Endothelial cell of umbilical vein (primary cell): ENCODE results near the gene RAB35. TPM values are rescaled to one million over a fixed set of nuclear protein-coding genes. Genes with fewer than 3 reads are reported as not detected.

ENCODE experiments used
- BruUV-seq: library from RNA; stranded (reverse); fragments of 400-500 nt; replicated peaks from 2 replicates; lab custom pipeline; 2021; lab: Mats Ljungman, UMichigan
- CTCF ChIA-PET: fragments of 300-600, 350-600 bp; sonication (Branson Sonifier 250); formaldehyde crosslinking; loops from one replicate; lab custom pipeline; 2021; ENCODE audit warnings: antibody characterized with exemption, inconsistent platforms; lab: Charles Lee
- POLR2A ChIA-PET: fragments of 300-600, 350-600 bp; sonication (Branson Sonifier 250); formaldehyde crosslinking; loops from one replicate; lab custom pipeline; 2021; ENCODE audit warnings: antibody characterized with exemption, inconsistent platforms; lab: Charles Lee
- DNase-seq: peaks from one replicate; pipeline ENCODE4 v3.0.0-alpha.2; 2011; ENCODE audit warnings: low read depth, low spot score
- FAIRE-seq: peaks from 2 replicates; lab custom pipeline; 2011; peaks lifted over from hg19 to GRCh38; lab: Jason Lieb, UNC
- H2AFZ ChIP-seq: 2 replicates; pipeline ENCODE4 v1.6.0; 2012; ENCODE audit warnings: low read depth, low read length, control low read depth, inconsistent platforms
- H3K27ac ChIP-seq: 2 replicates; pipeline ENCODE4 v1.5.1; 2011; ENCODE audit warnings: low read depth, mild to moderate bottlenecking, control low read depth, low read length, moderate library complexity; ENCODE audit not compliant: insufficient read depth
- H3K27me3 ChIP-seq, 2 experiments: 2 replicates each; pipeline versions ENCODE4 v1.6.0 to v1.6.1; 2011; ENCODE audit warnings: low read length in 2 of 2, mixed read lengths in 1 of 2; ENCODE audit not compliant: control insufficient read depth in 2 of 2, insufficient read depth in 2 of 2
- H3K36me3 ChIP-seq, 2 experiments: 2 replicates in 1 of 2; 3 replicates in 1 of 2; pipeline ENCODE4 v1.5.1; 2011; ENCODE audit warnings: low read length in 2 of 2, mild to moderate bottlenecking in 1 of 2, moderate library complexity in 1 of 2; ENCODE audit not compliant: control insufficient read depth in 2 of 2, insufficient read depth in 2 of 2; ENCODE audit errors: extremely low read depth in 1 of 2
- H3K4me1 ChIP-seq: 3 replicates; pipeline ENCODE4 v1.5.1; 2011; ENCODE audit warnings: mild to moderate bottlenecking, low read length; ENCODE audit not compliant: control insufficient read depth, insufficient read depth; ENCODE audit errors: extremely low read depth
- H3K4me2 ChIP-seq: 2 replicates; pipeline ENCODE4 v1.6.1; 2011; ENCODE audit warnings: low read length, control low read depth, mixed read lengths; ENCODE audit not compliant: insufficient read depth
- H3K4me3 ChIP-seq, 3 experiments: fragments of 200-600 bp in 1 of 3; sonication (generic), shearing (Covaris generic) in 1 of 3; replicated peaks in 1 of 3; 2 replicates each; pipeline ENCODE4 v1.5.1; 2011 to 2016; ENCODE audit warnings: control low read depth in 3 of 3, low read length in 3 of 3, mild to moderate bottlenecking in 2 of 3, inconsistent platforms in 1 of 3, low read depth in 1 of 3, moderate library complexity in 1 of 3; ENCODE audit not compliant: insufficient read depth in 1 of 3
- H3K79me2 ChIP-seq: 2 replicates; pipeline ENCODE4 v1.6.0; 2012; ENCODE audit warnings: low read length, inconsistent platforms; ENCODE audit not compliant: control insufficient read depth, insufficient read depth
- H3K9ac ChIP-seq: replicated peaks from 2 replicates; pipeline ENCODE3; 2011; ENCODE audit warnings: low read length, control low read depth; ENCODE audit not compliant: insufficient read depth; ENCODE audit errors: extremely low read depth
- H3K9me1 ChIP-seq: replicated peaks from 3 replicates; pipeline ENCODE4 v1.6.0; 2011; ENCODE audit warnings: mild to moderate bottlenecking, low read length; ENCODE audit not compliant: control insufficient read depth, insufficient read depth; ENCODE audit errors: extremely low read depth
- H3K9me3 ChIP-seq: replicated peaks from 2 replicates; pipeline ENCODE4 v1.5.1; 2012; ENCODE audit warnings: low read length, inconsistent platforms; ENCODE audit not compliant: control insufficient read depth, insufficient read depth
- H4K20me1 ChIP-seq: replicated peaks from 2 replicates; pipeline ENCODE3; 2011; ENCODE audit warnings: mild to moderate bottlenecking, low read length; ENCODE audit not compliant: control insufficient read depth, insufficient read depth; ENCODE audit errors: extremely low read depth
- EZH2 ChIP-seq: IDR thresholded peaks from 2 replicates; pipeline ENCODE4 v1.6.1; 2012; ENCODE audit warnings: borderline replicate concordance, low read depth, mild to moderate bottlenecking, moderate library complexity, low read length, inconsistent platforms; ENCODE audit not compliant: severe bottlenecking
- FOS ChIP-seq: IDR thresholded peaks from 2 replicates; pipeline ENCODE4 v1.6.1; 2011; ENCODE audit warnings: mild to moderate bottlenecking, low read length, moderate library complexity, borderline replicate concordance; ENCODE audit not compliant: insufficient read depth
- GATA2 ChIP-seq: IDR thresholded peaks from 2 replicates; pipeline ENCODE4 v1.7.0; 2011; ENCODE audit warnings: low read depth, mild to moderate bottlenecking, moderate library complexity, mixed read lengths, low read length; ENCODE audit not compliant: insufficient read length, insufficient read depth
- JUN ChIP-seq: IDR thresholded peaks from 2 replicates; pipeline ENCODE4 v1.6.1; 2011; ENCODE audit warnings: borderline replicate concordance, low read depth; ENCODE audit not compliant: insufficient read length, insufficient read depth
- MYC ChIP-seq: IDR thresholded peaks from one replicate; pipeline ENCODE4 v1.6.1; 2011; ENCODE audit warnings: mild to moderate bottlenecking, low read depth, low read length
- POLR2A ChIP-seq: IDR thresholded peaks from 2 replicates; pipeline ENCODE4 v1.6.1; 2012; ENCODE audit warnings: low read depth, mild to moderate bottlenecking, control low read depth, low read length
- POLR2AphosphoS5 ChIP-seq: IDR thresholded peaks from 2 replicates; pipeline ENCODE4 v1.6.1; 2012; ENCODE audit warnings: low read depth, mild to moderate bottlenecking, control low read depth, low read length, moderate library complexity; ENCODE audit not compliant: insufficient read depth
- dilution Hi-C: fragments of 300-500 bp; cut with MboI; formaldehyde crosslinking; loops from one replicate; pipeline ENCODE4 v1.15.0; 2019; ENCODE audit warnings: low sequenced_read_pairs; ENCODE audit not compliant: extremely low pct_ligation_motif_present
- intact Hi-C: fragments of 100-400 bp; cut with micrococcal nuclease; formaldehyde crosslinking; loops from one replicate; pipeline ENCODE4 v1.10.0; 2022
- polyA plus RNA-seq, 4 experiments: library from polyadenylated mRNA; depleted of rRNA in 3 of 4; stranded (reverse) in 3 of 4; unstranded in 1 of 4; fragments of >200 nt; gene quantifications; 2 replicates each; pipeline versions ENCODE4 v1.2.1 to v1.2.3, GENCODE V29; 2011 to 2012; ENCODE audit warnings: missing spikeins in 1 of 4
- total RNA-seq: library from RNA; stranded (reverse); gene quantifications from 2 replicates; pipeline ENCODE4 v1.2.3, GENCODE V29; 2021
- TF ChIP-seq, protein P1 (sequence below): IDR thresholded peaks from 2 replicates; pipeline ENCODE4 v1.6.1; 2011; ENCODE audit not compliant: insufficient read depth, insufficient read length
- TF ChIP-seq, protein P2 (sequence below), 2 donors: IDR thresholded peaks; 1 replicate in 1 of 2; 2 replicates in 1 of 2; pipeline ENCODE4 v1.5.1; 2011; ENCODE audit warnings: low read length in 2 of 2, mild to moderate bottlenecking in 2 of 2, moderate library complexity in 2 of 2, control low read depth in 1 of 2, inconsistent platforms in 1 of 2, low read depth in 1 of 2; ENCODE audit not compliant: insufficient read depth in 1 of 2; ENCODE audit errors: extremely low read depth in 1 of 2

The RAB35 gene
- total and polyA plus RNA-seq, 2 donors (not counting 3 experiments of a cell fraction or from before 2014, with no cell fraction given), result 70.5 to 80.3 TPM

- intact Hi-C loops (no loop called here), dilution Hi-C loops (no loop called here)
- no TSS peak for BruUV-seq
- CTCF ChIA-PET, result interaction anchor here (1.3 kb wide), 1 partner anchor 9 kb away, joined by 4 read pairs; no protein-coding TSS in a partner anchor
- no peaks in the 10 kb centered on the region for H4K20me1 ChIP-seq
- FAIRE-seq (no peak), DNase-seq (no peak)
- no peak overlapping the region for H3K9ac ChIP-seq
- H3K4me3 ChIP-seq, result no peak overlapping the region
- peaks cover 34 to 79% of the 10 kb centered on the region in 2 experiments for H3K36me3 ChIP-seq
- POLR2A ChIA-PET, result interaction anchor here (0.7 kb wide), 1 partner anchor 30 kb away, joined by 7 read pairs; no protein-coding TSS in a partner anchor
- no peaks in the 10 kb centered on the region for H3K9me1 ChIP-seq
- H3K4me1 ChIP-seq, result no peaks in the 10 kb centered on the region
- no peak overlapping the region for H2AFZ ChIP-seq
- no peak overlapping the region for H3K27ac ChIP-seq
- no peak overlapping the region for H3K4me2 ChIP-seq
- H3K9me3 ChIP-seq, result no peaks in the 10 kb centered on the region
- TF ChIP-seq GATA2 (no peak), POLR2AphosphoS5 (no peak), MYC (no peak), EZH2 (no peak), JUN (no peak), POLR2A (no peak), FOS (no peak)
- TF ChIP-seq, protein P1, sequence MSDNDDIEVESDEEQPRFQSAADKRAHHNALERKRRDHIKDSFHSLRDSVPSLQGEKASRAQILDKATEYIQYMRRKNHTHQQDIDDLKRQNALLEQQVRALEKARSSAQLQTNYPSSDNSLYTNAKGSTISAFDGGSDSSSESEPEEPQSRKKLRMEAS, result no peak
- TF ChIP-seq, protein P2, sequence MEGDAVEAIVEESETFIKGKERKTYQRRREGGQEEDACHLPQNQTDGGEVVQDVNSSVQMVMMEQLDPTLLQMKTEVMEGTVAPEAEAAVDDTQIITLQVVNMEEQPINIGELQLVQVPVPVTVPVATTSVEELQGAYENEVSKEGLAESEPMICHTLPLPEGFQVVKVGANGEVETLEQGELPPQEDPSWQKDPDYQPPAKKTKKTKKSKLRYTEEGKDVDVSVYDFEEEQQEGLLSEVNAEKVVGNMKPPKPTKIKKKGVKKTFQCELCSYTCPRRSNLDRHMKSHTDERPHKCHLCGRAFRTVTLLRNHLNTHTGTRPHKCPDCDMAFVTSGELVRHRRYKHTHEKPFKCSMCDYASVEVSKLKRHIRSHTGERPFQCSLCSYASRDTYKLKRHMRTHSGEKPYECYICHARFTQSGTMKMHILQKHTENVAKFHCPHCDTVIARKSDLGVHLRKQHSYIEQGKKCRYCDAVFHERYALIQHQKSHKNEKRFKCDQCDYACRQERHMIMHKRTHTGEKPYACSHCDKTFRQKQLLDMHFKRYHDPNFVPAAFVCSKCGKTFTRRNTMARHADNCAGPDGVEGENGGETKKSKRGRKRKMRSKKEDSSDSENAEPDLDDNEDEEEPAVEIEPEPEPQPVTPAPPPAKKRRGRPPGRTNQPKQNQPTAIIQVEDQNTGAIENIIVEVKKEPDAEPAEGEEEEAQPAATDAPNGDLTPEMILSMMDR (IDR thresholded peaks at IDR 0.05; ENCODE audit: extremely low read depth in 1 of 2, insufficient read depth in 1 of 2, low read depth in 1 of 2, low read length in 2 of 2), result no peak
- H3K27me3 ChIP-seq, result no peaks in the 10 kb centered on the region
- no peaks in the 10 kb centered on the region for H3K79me2 ChIP-seq
Measured at GRCh38 chr12:120158351-120158750, 41.8 kb upstream of the RAB35 start.
